GM18909 (cell line): Measurements from ENCODE around the gene ACSL3.
"Not testable (repeated sequence)": the region's sequence is repeated elsewhere in the genome, so short reads cannot be mapped to it uniquely, and the experiment has no call there.

ENCODE experiments used
- ATAC-seq: cut with Tn5 transposase; IDR thresholded peaks from one replicate; pipeline ENCODE4 v1.9.1; 2021; ENCODE audit warnings: mild to moderate bottlenecking; ENCODE audit not compliant: unreplicated experiment, poor library complexity

The ACSL3 gene

GRCh38 chr2:222904557-222905258 is 43.9 kb downstream of the ACSL3 start:
- no peak for ATAC-seq

- ATAC-seq = no peak
Observed at GRCh38 chr2:222907048-222907447, 46.2 kb downstream of the ACSL3 start.

- no peak for ATAC-seq
Observed at GRCh38 chr2:222907790-222908441, 47.1 kb downstream of the ACSL3 start.

GRCh38 chr2:222909286-222909685 is 48.5 kb downstream of the ACSL3 start:
- no peak for ATAC-seq

GRCh38 chr2:222912117-222912516 is 51.3 kb downstream of the ACSL3 start:
- ATAC-seq = peak; percentile 98

GRCh38 chr2:222912776-222913175 is 51.9 kb downstream of the ACSL3 start:
- ATAC-seq = no peak

- ATAC-seq = no peak
Observed at GRCh38 chr2:222915092-222915957, 54.5 kb downstream of the ACSL3 start.

- no peak for ATAC-seq
Observed at GRCh38 chr2:222916229-222917197, 55.7 kb downstream of the ACSL3 start.

- ATAC-seq = not testable (repeated sequence)
Observed at GRCh38 chr2:222917212-222917611, 56.4 kb downstream of the ACSL3 start.

GRCh38 chr2:222919841-222920526 is 59.1 kb downstream of the ACSL3 start:
- ATAC-seq = no peak

GRCh38 chr2:222920657-222921186 is 59.9 kb downstream of the ACSL3 start:
- no peak for ATAC-seq

- ATAC-seq = no peak
Observed at GRCh38 chr2:222922019-222922800, 61.4 kb downstream of the ACSL3 start.

GRCh38 chr2:222926915-222927314 is 66.1 kb downstream of the ACSL3 start:
- no peak for ATAC-seq

- no peak for ATAC-seq
Observed at GRCh38 chr2:222927600-222927999, 66.8 kb downstream of the ACSL3 start.

- no peak for ATAC-seq
Observed at GRCh38 chr2:222928335-222928734, 67.5 kb downstream of the ACSL3 start.

- no peak for ATAC-seq
Observed at GRCh38 chr2:222930862-222931261, 70.0 kb downstream of the ACSL3 start.

- no peak for ATAC-seq
Observed at GRCh38 chr2:222931659-222932058, 70.8 kb downstream of the ACSL3 start.

GRCh38 chr2:222933458-222933857 is 72.6 kb downstream of the ACSL3 start:
- no peak for ATAC-seq
